Measurements from ENCODE around the gene APBB2. TPM values are rescaled to one million over a fixed set of nuclear protein-coding genes. Genes with fewer than 3 reads are reported as not detected.

The APBB2 gene
- total RNA-seq, 3 donors from 2014 or later (not counting 1 experiment from before 2014, with no cell fraction given): 0.38 to 0.48 TPM; not detected in 1

- intact Hi-C loops (cut with micrococcal nuclease): no loop called here
- Histone ChIP-seq H3K27ac (ENCODE audit: low read length) (no peak overlapping the region), H3K4me1 (ENCODE audit: control insufficient read depth, insufficient read depth, low read length) (no peaks in the 10 kb centered on the region), H3K27me3 (ENCODE audit: control insufficient read depth, insufficient read depth, low read length) (no peaks in the 10 kb centered on the region), H3K9me3 (ENCODE audit: control insufficient read depth, insufficient read depth, low read length) (peaks cover 3% of the 10 kb centered on the region), H3K4me3 (ENCODE audit: low read length) (no peak overlapping the region), H3K36me3 (ENCODE audit: control insufficient read depth, insufficient read depth, low read length) (no peaks in the 10 kb centered on the region)
- H3K27me3 Mint-ChIP-seq (ENCODE audit: low read depth in 2 of 2): no peaks in the 10 kb centered on the region
- no peak for TF ChIP-seq CTCF (IDR thresholded peaks at IDR 0.05)
- no peak for ATAC-seq
- H3K9me3 Mint-ChIP-seq: no peaks in the 10 kb centered on the region
- H3K27ac Mint-ChIP-seq: no peak overlapping the region
- WGBS (ENCODE audit: insufficient coverage): 81% methylated on average over 3 of the region's 3 CpGs
- H3K4me3 Mint-ChIP-seq: no peak overlapping the region
- H3K4me1 Mint-ChIP-seq: no peaks in the 10 kb centered on the region
- DNase-seq: no peak
- H3K36me3 Mint-ChIP-seq: no peaks in the 10 kb centered on the region
Observed at GRCh38 chr4:41092128-41092527, 122.2 kb downstream of the APBB2 start.

DNA sequence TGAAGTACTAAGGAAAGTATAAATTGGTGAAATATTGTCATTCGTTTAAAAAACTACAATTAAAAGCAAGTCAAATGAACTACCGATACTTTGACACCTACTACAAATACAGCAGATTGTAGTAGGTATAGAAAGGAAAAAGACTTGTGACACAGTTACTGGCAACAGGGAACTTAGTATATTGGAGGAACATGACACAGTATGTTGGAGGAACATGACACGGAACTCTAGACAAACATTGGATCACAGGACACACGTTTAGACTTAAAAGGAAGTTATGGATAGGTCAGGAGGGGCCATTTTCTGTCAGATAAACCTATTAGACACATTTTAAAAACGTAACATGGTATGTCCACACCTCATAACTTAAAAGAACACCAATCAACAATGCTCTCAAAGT, 132.5 kb downstream of the APBB2 start:
- H3K4me1 ChIP-seq (ENCODE audit: control insufficient read depth, insufficient read depth, low read length): no peaks in the 10 kb centered on the region
- H3K4me3 ChIP-seq (ENCODE audit: low read length): no peak overlapping the region
- Mint-ChIP-seq H3K27ac (no peak overlapping the region), H3K9me3 (peaks cover 4 to 7% of the 10 kb centered on the region in 2 donors), H3K4me1 (no peaks in the 10 kb centered on the region), H3K4me3 (no peak overlapping the region), H3K36me3 (peaks cover 7% of the 10 kb centered on the region), H3K27me3 (ENCODE audit: low read depth in 2 of 2) (no peaks in the 10 kb centered on the region)
- DNase-seq (no peak), ATAC-seq (no peak)
- no peaks in the 10 kb centered on the region for H3K36me3 ChIP-seq (ENCODE audit: control insufficient read depth, insufficient read depth, low read length)
- intact Hi-C loops (cut with micrococcal nuclease): no loop called here
- no peak for TF ChIP-seq CTCF (IDR thresholded peaks at IDR 0.05)
- no peak overlapping the region for H3K27ac ChIP-seq (ENCODE audit: low read length)
- H3K9me3 ChIP-seq (ENCODE audit: control insufficient read depth, insufficient read depth, low read length): no peaks in the 10 kb centered on the region
- no peaks in the 10 kb centered on the region for H3K27me3 ChIP-seq (ENCODE audit: control insufficient read depth, insufficient read depth, low read length)
- 58% methylated on average over 2 of the region's 5 CpGs for WGBS (ENCODE audit: insufficient coverage)

DNA sequence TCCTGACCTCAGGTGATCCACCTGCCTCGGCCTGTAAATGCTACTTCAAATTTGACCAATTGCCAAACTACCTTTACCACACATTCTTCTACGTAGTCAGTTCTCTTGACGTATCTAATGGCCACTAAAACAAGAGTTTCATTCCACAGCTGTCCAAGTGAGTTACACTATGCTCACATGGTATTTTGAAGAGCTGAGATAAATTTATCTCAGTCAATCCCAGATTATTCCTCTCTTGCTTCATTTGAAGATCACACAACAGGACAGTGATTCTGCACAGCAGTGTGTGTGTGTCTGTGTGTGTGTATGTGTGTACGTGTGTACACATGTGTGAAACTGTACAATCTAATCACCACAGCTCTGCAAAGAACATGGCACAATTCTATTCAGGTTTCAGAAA, 133.4 kb downstream of the APBB2 start:
- intact Hi-C loops (cut with micrococcal nuclease): no loop called here
- H3K4me1 Mint-ChIP-seq: no peaks in the 10 kb centered on the region
- Histone ChIP-seq H3K27ac (ENCODE audit: low read length) (no peak overlapping the region), H3K36me3 (ENCODE audit: control insufficient read depth, insufficient read depth, low read length) (no peaks in the 10 kb centered on the region), H3K9me3 (ENCODE audit: control insufficient read depth, insufficient read depth, low read length) (no peaks in the 10 kb centered on the region), H3K4me3 (ENCODE audit: low read length) (no peak overlapping the region), H3K27me3 (ENCODE audit: control insufficient read depth, insufficient read depth, low read length) (no peaks in the 10 kb centered on the region), H3K4me1 (ENCODE audit: control insufficient read depth, insufficient read depth, low read length) (no peaks in the 10 kb centered on the region)
- peaks cover 4% of the 10 kb centered on the region for H3K36me3 Mint-ChIP-seq
- peaks cover 0 to 1% of the 10 kb centered on the region in 2 donors for H3K27me3 Mint-ChIP-seq (ENCODE audit: low read depth in 2 of 2)
- no peak for TF ChIP-seq CTCF (IDR thresholded peaks at IDR 0.05)
- H3K27ac Mint-ChIP-seq: no peak overlapping the region
- no peak overlapping the region for H3K4me3 Mint-ChIP-seq
- 82% methylated on average over 3 of the region's 4 CpGs for WGBS (ENCODE audit: insufficient coverage)
- peaks cover 0 to 5% of the 10 kb centered on the region in 2 donors for H3K9me3 Mint-ChIP-seq
- ATAC-seq (no peak), DNase-seq (no peak)

DNA sequence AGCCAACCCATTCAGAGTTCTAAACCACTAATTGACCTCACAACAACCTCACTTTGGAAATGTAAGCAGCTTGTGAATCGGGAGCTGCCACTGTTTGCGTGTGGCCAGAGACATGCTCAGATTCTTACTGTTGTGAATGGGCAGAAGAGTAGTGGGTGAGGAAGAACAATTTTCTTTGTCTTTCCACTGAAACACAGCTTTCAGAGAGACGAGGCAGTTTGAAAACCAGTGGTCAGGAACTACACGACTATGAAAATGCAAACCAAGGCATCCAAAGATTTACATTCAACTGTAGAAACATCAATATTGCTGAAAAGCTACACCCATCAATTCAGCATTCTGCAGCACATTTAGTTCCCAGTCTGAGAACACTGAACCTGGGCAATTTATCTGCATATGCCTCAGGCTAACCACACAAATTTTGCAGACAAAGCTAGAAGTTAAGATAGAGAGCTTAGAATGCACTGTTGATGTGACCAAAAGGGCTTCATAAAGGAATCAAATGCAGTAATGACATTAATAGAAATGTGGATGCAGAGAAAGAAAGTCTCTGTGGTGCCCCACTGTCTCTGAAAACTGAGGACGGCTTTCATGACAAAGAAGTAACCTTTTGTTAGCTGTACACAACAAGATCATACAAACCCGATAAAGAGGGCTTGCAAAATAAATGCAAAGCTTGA, 134.3 kb downstream of the APBB2 start:
- Histone ChIP-seq H3K4me1 (ENCODE audit: control insufficient read depth, insufficient read depth, low read length) (no peaks in the 10 kb centered on the region), H3K27ac (ENCODE audit: low read length) (no peak overlapping the region), H3K27me3 (ENCODE audit: control insufficient read depth, insufficient read depth, low read length) (no peaks in the 10 kb centered on the region), H3K4me3 (ENCODE audit: low read length) (no peak overlapping the region), H3K9me3 (ENCODE audit: control insufficient read depth, insufficient read depth, low read length) (no peaks in the 10 kb centered on the region), H3K36me3 (ENCODE audit: control insufficient read depth, insufficient read depth, low read length) (no peaks in the 10 kb centered on the region)
- peaks cover 0 to 2% of the 10 kb centered on the region in 2 donors for H3K9me3 Mint-ChIP-seq
- 96% methylated on average over 6 of the region's 6 CpGs for WGBS (ENCODE audit: insufficient coverage)
- intact Hi-C loops (cut with micrococcal nuclease): no loop called here
- H3K27me3 Mint-ChIP-seq (ENCODE audit: low read depth in 2 of 2): peaks cover 0 to 3% of the 10 kb centered on the region in 2 donors
- no peak for DNase-seq
- no peak overlapping the region for H3K4me3 Mint-ChIP-seq
- no peaks in the 10 kb centered on the region for H3K36me3 Mint-ChIP-seq
- no peak for TF ChIP-seq CTCF (IDR thresholded peaks at IDR 0.05)
- no peak for ATAC-seq
- H3K4me1 Mint-ChIP-seq: no peaks in the 10 kb centered on the region
- no peak overlapping the region for H3K27ac Mint-ChIP-seq

Measured in natural killer cell (primary cell).